Glutamatergic neuron (in vitro differentiated cells): ENCODE results near the gene CARD9. TPM values are rescaled to one million over a fixed set of nuclear protein-coding genes. Genes with fewer than 3 reads are reported as not detected.

ENCODE experiments used
- DNase-seq: peaks from one replicate; pipeline ENCODE4 v3.0.0; 2022
- H3K27ac Mint-ChIP-seq: one replicate; pipeline ENCODE4 v1.8.0; 2020; ENCODE audit warnings: mild to moderate bottlenecking, mixed read lengths, inconsistent platforms; ENCODE audit not compliant: unreplicated experiment
- H3K27me3 Mint-ChIP-seq: one replicate; pipeline ENCODE4 v1.8.0; 2020; ENCODE audit warnings: mild to moderate bottlenecking, moderate library complexity, mixed read lengths, inconsistent platforms; ENCODE audit not compliant: unreplicated experiment
- H3K36me3 Mint-ChIP-seq: one replicate; pipeline ENCODE4 v1.8.0; 2020; ENCODE audit warnings: mild to moderate bottlenecking, mixed read lengths, inconsistent platforms; ENCODE audit not compliant: unreplicated experiment
- H3K4me1 Mint-ChIP-seq: one replicate; pipeline ENCODE4 v1.8.0; 2020; ENCODE audit warnings: mild to moderate bottlenecking, low read depth, mixed read lengths, inconsistent platforms; ENCODE audit not compliant: unreplicated experiment
- H3K4me3 Mint-ChIP-seq: one replicate; pipeline ENCODE4 v1.8.0; 2020; ENCODE audit warnings: mild to moderate bottlenecking, mixed read lengths, inconsistent platforms; ENCODE audit not compliant: unreplicated experiment
- H3K9me3 Mint-ChIP-seq: one replicate; pipeline ENCODE4 v1.8.0; 2020; ENCODE audit warnings: mild to moderate bottlenecking, moderate library complexity, mixed read lengths, inconsistent platforms; ENCODE audit not compliant: unreplicated experiment
- total RNA-seq: library from RNA; stranded (reverse); fragmentation: NEBNext Ultra II Directional; extraction: Animal tissue kit (Norgen Biotek cat#: 25700); gene quantifications from one replicate; pipeline ENCODE4 v1.2.1, GENCODE V29; 2021; ENCODE audit not compliant: unreplicated experiment
- TF ChIP-seq, protein P1 (sequence below): fragments of 200-600 bp; sonication (generic); IDR thresholded peaks from one replicate; pipeline ENCODE4 v1.5.0; 2021; ENCODE audit not compliant: partially characterized antibody, unreplicated experiment

CARD9 gene
- total RNA-seq, 1 donor from 2014 or later = 4.1 TPM

DNA sequence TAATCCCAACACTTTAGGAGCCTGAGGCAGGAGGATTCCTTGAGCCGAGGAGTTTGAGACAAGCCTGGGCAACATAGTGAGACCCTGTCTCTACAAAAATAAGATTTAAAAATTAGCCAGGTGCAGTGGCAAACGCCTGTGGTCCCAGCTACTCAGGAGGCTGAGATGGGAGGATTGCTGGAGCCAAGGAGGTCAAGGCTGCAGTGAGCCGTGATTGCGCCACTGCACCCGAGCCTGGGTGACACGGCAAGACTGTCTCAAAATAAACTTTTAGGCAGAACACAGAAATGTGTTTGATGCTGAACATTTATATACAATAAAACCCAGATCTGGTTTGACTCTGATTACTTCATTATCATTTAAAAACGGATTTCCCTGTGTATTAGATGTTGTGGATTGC is 32.0 kb upstream of the CARD9 start:
- Mint-ChIP-seq H3K9me3 (peaks cover 2% of the 10 kb centered on the region), H3K4me1 (peaks cover 7% of the 10 kb centered on the region), H3K4me3 (no peak overlapping the region), H3K27me3 (peaks cover 2% of the 10 kb centered on the region), H3K36me3 (no peaks in the 10 kb centered on the region), H3K27ac (no peak overlapping the region)
- TF ChIP-seq, protein P1, sequence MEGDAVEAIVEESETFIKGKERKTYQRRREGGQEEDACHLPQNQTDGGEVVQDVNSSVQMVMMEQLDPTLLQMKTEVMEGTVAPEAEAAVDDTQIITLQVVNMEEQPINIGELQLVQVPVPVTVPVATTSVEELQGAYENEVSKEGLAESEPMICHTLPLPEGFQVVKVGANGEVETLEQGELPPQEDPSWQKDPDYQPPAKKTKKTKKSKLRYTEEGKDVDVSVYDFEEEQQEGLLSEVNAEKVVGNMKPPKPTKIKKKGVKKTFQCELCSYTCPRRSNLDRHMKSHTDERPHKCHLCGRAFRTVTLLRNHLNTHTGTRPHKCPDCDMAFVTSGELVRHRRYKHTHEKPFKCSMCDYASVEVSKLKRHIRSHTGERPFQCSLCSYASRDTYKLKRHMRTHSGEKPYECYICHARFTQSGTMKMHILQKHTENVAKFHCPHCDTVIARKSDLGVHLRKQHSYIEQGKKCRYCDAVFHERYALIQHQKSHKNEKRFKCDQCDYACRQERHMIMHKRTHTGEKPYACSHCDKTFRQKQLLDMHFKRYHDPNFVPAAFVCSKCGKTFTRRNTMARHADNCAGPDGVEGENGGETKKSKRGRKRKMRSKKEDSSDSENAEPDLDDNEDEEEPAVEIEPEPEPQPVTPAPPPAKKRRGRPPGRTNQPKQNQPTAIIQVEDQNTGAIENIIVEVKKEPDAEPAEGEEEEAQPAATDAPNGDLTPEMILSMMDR = no peak
- no peak for DNase-seq

DNA sequence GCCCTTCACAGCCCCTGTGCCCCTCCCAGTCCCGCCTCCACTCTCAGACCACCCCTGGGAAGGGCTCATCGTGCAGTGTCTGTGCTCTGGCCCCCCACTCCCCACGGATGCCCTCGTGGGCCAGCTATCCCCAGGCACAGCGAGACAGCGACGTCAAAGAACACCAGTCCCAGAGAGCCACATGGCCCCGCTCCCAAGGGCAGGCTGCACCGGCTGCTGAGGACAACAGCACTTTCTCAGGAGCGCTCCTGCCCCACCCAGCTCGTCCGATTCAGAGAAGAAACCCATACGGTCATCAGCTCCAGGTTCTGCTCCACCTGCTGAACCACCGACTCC is 31.3 kb upstream of the CARD9 start:
- Mint-ChIP-seq H3K4me1 (peaks cover 5% of the 10 kb centered on the region), H3K27ac (no peak overlapping the region), H3K9me3 (peaks cover 2% of the 10 kb centered on the region), H3K36me3 (no peaks in the 10 kb centered on the region), H3K4me3 (no peak overlapping the region), H3K27me3 (peaks cover 2% of the 10 kb centered on the region)
- DNase-seq = no peak
- TF ChIP-seq, protein P1 = no peak

DNA sequence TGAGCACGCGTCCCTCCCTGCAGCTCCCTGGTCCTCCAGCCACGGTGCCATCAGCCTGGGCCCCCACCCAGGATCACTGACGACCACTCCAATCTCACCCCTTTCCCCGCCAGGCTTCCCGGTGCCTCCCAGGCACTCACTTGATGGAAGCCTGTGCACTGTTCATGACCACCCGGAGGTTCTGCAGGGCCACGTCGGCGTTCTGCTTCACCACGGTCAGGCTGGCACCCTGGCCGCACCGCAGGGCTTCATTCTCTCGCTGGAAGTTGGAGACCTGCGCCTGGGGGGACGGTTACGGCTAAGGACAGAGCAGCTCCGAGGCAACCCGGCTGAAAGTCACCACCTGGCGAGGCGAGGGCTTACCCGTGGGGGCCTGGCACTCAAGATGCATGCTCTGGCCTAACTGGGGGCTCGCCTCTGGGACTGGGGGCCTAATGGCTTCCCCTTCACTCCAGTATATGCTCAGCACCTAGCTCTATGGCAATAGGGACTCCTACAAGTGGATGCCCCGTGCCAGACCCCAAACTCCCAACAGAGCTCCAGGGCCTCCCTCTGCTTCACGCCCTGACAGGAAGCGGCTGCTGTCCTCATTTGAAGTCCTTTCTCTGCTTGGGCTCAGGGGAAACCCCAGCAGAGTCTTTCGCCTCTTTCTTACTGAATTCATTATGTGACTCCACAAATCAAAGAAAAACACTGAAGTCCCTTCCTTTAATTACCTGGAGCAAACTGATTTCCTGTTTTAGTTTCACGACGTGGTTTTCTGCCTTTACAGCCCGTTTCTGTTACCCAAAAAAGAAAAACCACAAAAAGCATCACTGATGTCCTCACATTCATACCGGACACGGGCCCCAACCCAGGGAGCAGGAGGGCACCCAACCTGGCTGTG is 30.7 kb upstream of the CARD9 start:
- H3K27me3 Mint-ChIP-seq = peaks cover 4% of the 10 kb centered on the region

DNA sequence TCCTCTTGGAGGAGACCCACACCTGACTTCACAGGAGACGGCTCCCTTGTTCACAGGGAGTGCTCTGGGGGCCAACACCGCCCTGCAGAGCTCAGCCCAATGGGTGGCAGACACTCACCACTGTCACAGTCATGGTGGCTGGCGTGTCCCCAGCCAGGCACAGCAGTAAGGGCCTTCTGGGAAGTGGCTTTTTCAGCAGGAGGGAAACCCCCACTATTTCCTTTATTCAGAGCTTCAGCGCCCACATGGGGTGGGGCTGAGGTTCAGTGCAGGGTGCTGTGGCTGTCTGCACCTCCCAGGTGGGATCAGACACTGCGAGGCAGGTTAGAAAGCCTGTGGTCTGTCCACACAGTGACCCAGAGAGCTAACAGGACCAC is 30.1 kb upstream of the CARD9 start:
- TF ChIP-seq, protein P1 = no peak
- Mint-ChIP-seq H3K4me3 (no peak overlapping the region), H3K27ac (no peak overlapping the region), H3K27me3 (peaks cover 8% of the 10 kb centered on the region), H3K36me3 (no peaks in the 10 kb centered on the region), H3K4me1 (peaks cover 3% of the 10 kb centered on the region), H3K9me3 (no peaks in the 10 kb centered on the region)
- no peak for DNase-seq

More for the DNA sequence above, 30.7 kb upstream of the CARD9 start:
- no peak for DNase-seq
- H3K4me3 Mint-ChIP-seq = no peak overlapping the region
- peaks cover 2% of the 10 kb centered on the region for H3K4me1 Mint-ChIP-seq
- H3K27ac Mint-ChIP-seq = no peak overlapping the region
- TF ChIP-seq, protein P1 = no peak
- H3K9me3 Mint-ChIP-seq = peaks cover 2% of the 10 kb centered on the region
- no peaks in the 10 kb centered on the region for H3K36me3 Mint-ChIP-seq

DNA sequence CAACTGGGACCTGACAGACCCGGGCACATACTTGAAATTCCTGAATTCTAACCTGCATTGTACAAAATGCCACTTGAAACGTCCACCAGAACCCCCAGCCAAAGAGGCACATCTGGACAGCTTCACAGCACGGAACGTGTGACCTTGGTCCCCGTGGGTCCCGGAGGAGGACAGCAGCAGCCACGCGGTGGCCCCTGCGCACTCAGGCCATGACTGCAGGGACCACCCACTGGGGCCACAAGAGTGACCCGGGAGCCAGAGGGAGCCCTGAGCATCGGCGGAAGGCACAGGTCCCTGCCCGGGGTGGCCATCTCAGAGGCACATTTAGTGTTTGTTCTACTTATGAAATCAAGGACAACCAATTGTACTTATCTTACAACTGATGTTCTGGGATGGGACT is 28.6 kb upstream of the CARD9 start:
- DNase-seq = no peak
- Mint-ChIP-seq H3K4me3 (no peak overlapping the region), H3K27ac (no peak overlapping the region), H3K27me3 (peaks cover 8% of the 10 kb centered on the region), H3K36me3 (no peaks in the 10 kb centered on the region), H3K4me1 (peaks cover 3% of the 10 kb centered on the region), H3K9me3 (peaks cover 2% of the 10 kb centered on the region)
- TF ChIP-seq, protein P1 = no peak
